ENCODE measurements around the gene MAP2K6. TPM values are rescaled to one million over a fixed set of nuclear protein-coding genes. Genes with fewer than 3 reads are reported as not detected.

MAP2K6 gene
- total and polyA plus RNA-seq, 2 of the 8 experiments (the other 6 are each of a cell fraction or from before 2014, with no cell fraction given), result 11.0 to 44.1 TPM

- no peak overlapping the region for H4K5ac ChIP-seq (ENCODE audit: insufficient read length, low read depth, low read length)
- H2BK20ac ChIP-seq (ENCODE audit: low read length), result no peak overlapping the region
- H3K9ac ChIP-seq (replicated peaks in 1 of 4; ENCODE audit: extremely low read depth in 1 of 4, low read depth in 3 of 4, low read length in 3 of 4), result no peak overlapping the region
- no peak overlapping the region for H3K56ac ChIP-seq (replicated peaks; ENCODE audit: insufficient read length, low read depth, low read length)
- no peak overlapping the region for H3K4me2 ChIP-seq (ENCODE audit: insufficient read depth in 1 of 2, low read depth in 2 of 2, low read length in 2 of 2)
- ChIA-PET CTCF (ENCODE audit: partially characterized antibody) (interaction anchor here (3.0 kb wide), 1 partner anchor 21 kb away, joined by 13 read pairs; no protein-coding TSS in a partner anchor), POLR2A (ENCODE audit: partially characterized antibody) (interaction anchor here (1.4 kb wide), 1 partner anchor 8 kb away, joined by 3 read pairs; no protein-coding TSS in a partner anchor)
- H3K9me3 ChIP-seq (ENCODE audit: insufficient read depth in 2 of 2, low read depth in 1 of 2, low read length in 1 of 2), result no peaks in the 10 kb centered on the region
- H3K36me3 ChIP-seq (ENCODE audit: control insufficient read depth in 2 of 4, insufficient read depth in 4 of 4, low read length in 3 of 4), result no peaks in the 10 kb centered on the region; a peak in 1 of 8 replicates
- no peak overlapping the region for H2AFZ ChIP-seq (ENCODE audit: low read length)
- no peak overlapping the region for H3K4me3 ChIP-seq (ENCODE audit: extremely low read depth in 1 of 4, insufficient read depth in 2 of 4, low read depth in 3 of 4, low read length in 4 of 4)
- H3K79me1 ChIP-seq (ENCODE audit: low read depth, low read length), result no peaks in the 10 kb centered on the region
- H3K4ac ChIP-seq (replicated peaks; ENCODE audit: insufficient read length, low read depth, low read length), result no peak overlapping the region
- H3K79me2 ChIP-seq (ENCODE audit: control insufficient read depth in 1 of 2, insufficient read depth in 2 of 2, low read length in 2 of 2), result no peaks in the 10 kb centered on the region
- TF ChIP-seq ATF2 (IDR thresholded peaks at IDR 0.05; ENCODE audit: low read length), result no peak
- no peaks in the 10 kb centered on the region for H3K23me2 ChIP-seq (ENCODE audit: low read depth, low read length)
- H2AK5ac ChIP-seq (ENCODE audit: low read depth, low read length), result no peak overlapping the region
- no peak overlapping the region for H4K8ac ChIP-seq (ENCODE audit: extremely low read depth, insufficient read depth, low read length)
- no peak overlapping the region for H2BK12ac ChIP-seq (ENCODE audit: low read depth, low read length)
- no peaks in the 10 kb centered on the region; a peak in 1 of 7 replicates for H3K4me1 ChIP-seq (replicated peaks in 1 of 4; ENCODE audit: control insufficient read depth in 3 of 4, insufficient read depth in 4 of 4, low read length in 3 of 4)
- no peak overlapping the region for H2BK120ac ChIP-seq (replicated peaks; ENCODE audit: low read depth, low read length)
- H4K91ac ChIP-seq (replicated peaks; ENCODE audit: insufficient read length, low read length), result no peak overlapping the region
- no peak overlapping the region for H2BK5ac ChIP-seq (ENCODE audit: low read depth, low read length)
- no peak overlapping the region for H3K14ac ChIP-seq (ENCODE audit: insufficient read length)
- H4K20me1 ChIP-seq (replicated peaks in 1 of 2; ENCODE audit: control insufficient read depth in 1 of 2, insufficient read depth in 2 of 2, low read length in 2 of 2), result no peaks in the 10 kb centered on the region
- H3K18ac ChIP-seq (ENCODE audit: extremely low read depth, low read length), result no peak overlapping the region
- DNase-seq (ENCODE audit: low read depth in 1 of 2, low spot score in 2 of 2) (no peak), FAIRE-seq (no peak)
- H3K27ac ChIP-seq (ENCODE audit: low read depth, low read length), result no peak overlapping the region
- no peaks in the 10 kb centered on the region for H3K27me3 ChIP-seq (replicated peaks in 1 of 4; ENCODE audit: control insufficient read depth in 3 of 4, extremely low read depth in 1 of 4, insufficient read depth in 3 of 4, low read length in 3 of 4)
- 88% methylated on average over 3 of the region's 3 CpGs; no CpG with 5 or more reads in 1 of the 2 experiments for whole genome bisulfite sequencing, 2 experiments (ENCODE audit: extremely low coverage in 1 of 2, insufficient coverage in 1 of 2, insufficient read length in 1 of 2, insufficient replicate concordance in 2 of 2, low coverage in 1 of 2, low lambda C conversion rate in 2 of 2, missing lambda C conversion rate in 1 of 2)
- H2BK15ac ChIP-seq (ENCODE audit: low read length), result no peak overlapping the region
- H3K23ac ChIP-seq (ENCODE audit: insufficient read length), result no peak overlapping the region
These were observed 132.7 kb downstream of the MAP2K6 start for GRCh38 chr17:69547230-69547629.

Measured in H1 (cell line).